Mucosa of descending colon (tissue), 3 donors: ENCODE measurements around the gene ATRX. TPM values are rescaled to one million over a fixed set of nuclear protein-coding genes. Genes with fewer than 3 reads are reported as not detected.

Source experiments
- ATAC-seq: fragments of 200-7000 bp; cut with Tn5 transposase; one replicate; pipeline ENCODE4 v1.9.1; 2020; ENCODE audit warnings: mild to moderate bottlenecking, moderate library complexity
- DNase-seq, 3 donors: peaks; one replicate each; pipeline ENCODE4 v3.0.0-alpha.2; 2020
- H3K36me3 ChIP-seq: fragments of 200-600 bp; one replicate; pipeline ENCODE4 v1.8.0; 2021; ENCODE audit warnings: low read depth, mild to moderate bottlenecking
- H3K4me1 ChIP-seq: fragments of 200-600 bp; one replicate; pipeline ENCODE4 v1.8.0; 2021; ENCODE audit warnings: low read depth, mild to moderate bottlenecking
- H3K4me3 ChIP-seq: fragments of 200-600 bp; one replicate; pipeline ENCODE4 v1.8.0; 2021; ENCODE audit warnings: mild to moderate bottlenecking
- H3K9me3 ChIP-seq: fragments of 200-600 bp; one replicate; pipeline ENCODE4 v1.8.0; 2021; ENCODE audit warnings: mild to moderate bottlenecking
- intact Hi-C, 2 donors: fragments of 100-400 bp; cut with DNase I in 1 of 2; cut with micrococcal nuclease in 1 of 2; formaldehyde crosslinking; loops; one replicate each; pipeline versions ENCODE4 v1.11.0 to v1.11.1; 2022; cut with DNase I, micrococcal nuclease
- total RNA-seq, 3 donors: library from RNA; stranded (reverse); fragmentation: NEBNext Ultra II Directional in 2 of 3; extraction: Animal tissue kit (Norgen Biotek cat#: 25700) in 2 of 3; gene quantifications; one replicate each; pipeline versions ENCODE4 v1.2.1 to v1.2.4, GENCODE V29; 2021 to 2023
- TF ChIP-seq, protein P1 (sequence below): fragments of 200-600 bp; IDR thresholded peaks from one replicate; pipeline ENCODE4 v1.8.0; 2022; ENCODE audit warnings: antibody characterized with exemption, mild to moderate bottlenecking
- donor health status: DM: no; HTN: no; CAD: no; lungs with moderate emphysema.
- donor health status: DM: no; HTN: no; CAD: no.
- donor health status: DM: no; HTN: yes; CAD: no.

ATRX gene
- total RNA-seq, 3 donors from 2014 or later: 47.9 to 108 (median 64.1) TPM

DNA sequence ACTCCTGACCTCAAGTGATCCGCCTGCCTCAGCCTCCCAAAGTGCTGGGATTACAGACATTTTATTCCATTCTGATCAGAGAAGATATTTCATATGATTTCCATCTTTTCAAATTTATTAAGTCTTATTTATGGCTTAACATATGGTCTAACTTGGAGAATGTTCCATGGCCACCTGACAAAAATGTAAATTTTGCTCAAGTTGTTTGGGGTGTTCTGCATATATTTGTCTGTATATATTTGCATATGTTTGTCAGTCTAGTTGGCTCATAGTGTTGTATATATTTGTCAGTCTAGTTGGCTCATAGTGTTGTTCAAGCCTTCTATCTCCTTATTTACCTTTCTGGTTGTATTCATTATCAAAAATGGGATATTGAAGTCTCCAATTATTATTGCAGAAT lies 16.2 kb upstream of the ATRX start:
- no peaks in the 10 kb centered on the region for H3K36me3 ChIP-seq
- DNase-seq (no peak), ATAC-seq (no peak)
- TF ChIP-seq, protein P1, sequence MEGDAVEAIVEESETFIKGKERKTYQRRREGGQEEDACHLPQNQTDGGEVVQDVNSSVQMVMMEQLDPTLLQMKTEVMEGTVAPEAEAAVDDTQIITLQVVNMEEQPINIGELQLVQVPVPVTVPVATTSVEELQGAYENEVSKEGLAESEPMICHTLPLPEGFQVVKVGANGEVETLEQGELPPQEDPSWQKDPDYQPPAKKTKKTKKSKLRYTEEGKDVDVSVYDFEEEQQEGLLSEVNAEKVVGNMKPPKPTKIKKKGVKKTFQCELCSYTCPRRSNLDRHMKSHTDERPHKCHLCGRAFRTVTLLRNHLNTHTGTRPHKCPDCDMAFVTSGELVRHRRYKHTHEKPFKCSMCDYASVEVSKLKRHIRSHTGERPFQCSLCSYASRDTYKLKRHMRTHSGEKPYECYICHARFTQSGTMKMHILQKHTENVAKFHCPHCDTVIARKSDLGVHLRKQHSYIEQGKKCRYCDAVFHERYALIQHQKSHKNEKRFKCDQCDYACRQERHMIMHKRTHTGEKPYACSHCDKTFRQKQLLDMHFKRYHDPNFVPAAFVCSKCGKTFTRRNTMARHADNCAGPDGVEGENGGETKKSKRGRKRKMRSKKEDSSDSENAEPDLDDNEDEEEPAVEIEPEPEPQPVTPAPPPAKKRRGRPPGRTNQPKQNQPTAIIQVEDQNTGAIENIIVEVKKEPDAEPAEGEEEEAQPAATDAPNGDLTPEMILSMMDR: no peak
- intact Hi-C loops: no loop called here
- no peaks in the 10 kb centered on the region for H3K9me3 ChIP-seq
- no peak overlapping the region for H3K4me3 ChIP-seq
- no peaks in the 10 kb centered on the region for H3K4me1 ChIP-seq

DNA sequence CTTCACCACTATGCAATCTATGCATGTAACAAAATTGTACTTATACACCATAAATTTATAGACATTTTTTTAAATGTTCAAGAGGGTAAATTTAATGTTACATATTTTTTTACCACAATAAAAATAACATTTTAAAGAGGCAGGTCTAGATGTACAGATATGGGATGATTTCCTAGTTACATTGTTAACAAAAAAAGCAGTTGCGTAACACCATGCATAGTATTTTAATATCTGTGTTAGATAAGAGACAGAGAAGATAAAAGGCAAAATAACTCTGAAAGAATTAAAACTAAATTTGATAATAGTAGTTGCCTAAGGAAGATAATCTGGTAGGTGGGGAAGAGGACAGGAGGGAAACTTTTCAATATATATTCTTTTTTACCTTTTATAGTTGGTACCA lies 9.1 kb upstream of the ATRX start:
- Histone ChIP-seq H3K4me3 (no peak overlapping the region), H3K36me3 (no peaks in the 10 kb centered on the region), H3K4me1 (no peaks in the 10 kb centered on the region), H3K9me3 (no peaks in the 10 kb centered on the region)
- intact Hi-C loops: no loop called here
- ATAC-seq (no peak), DNase-seq (no peak)
- TF ChIP-seq, protein P1: no peak

DNA sequence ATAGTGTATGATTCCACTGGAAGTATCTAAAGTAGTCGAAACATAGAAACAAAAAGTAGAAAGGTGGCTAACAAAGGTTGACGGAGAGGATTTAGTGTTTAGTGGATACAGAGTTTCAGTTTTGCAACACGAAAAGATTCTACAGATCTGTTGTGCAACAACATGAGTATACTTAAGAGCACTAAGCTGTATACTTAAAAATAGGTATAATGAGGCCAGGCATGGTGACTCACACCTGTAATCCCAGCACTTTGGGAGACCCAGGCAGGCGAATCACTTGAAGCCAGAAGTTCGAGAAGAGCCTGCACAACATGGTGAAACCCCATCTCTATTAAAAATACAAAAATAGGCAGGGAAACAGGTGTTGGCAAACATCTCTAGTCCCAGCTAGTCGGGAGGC lies 7.9 kb upstream of the ATRX start:
- TF ChIP-seq, protein P1: no peak
- Histone ChIP-seq H3K4me3 (no peak overlapping the region), H3K9me3 (no peaks in the 10 kb centered on the region), H3K36me3 (no peaks in the 10 kb centered on the region), H3K4me1 (no peaks in the 10 kb centered on the region)
- no peak for ATAC-seq
- no peak for DNase-seq
- intact Hi-C loops: no loop called here

DNA sequence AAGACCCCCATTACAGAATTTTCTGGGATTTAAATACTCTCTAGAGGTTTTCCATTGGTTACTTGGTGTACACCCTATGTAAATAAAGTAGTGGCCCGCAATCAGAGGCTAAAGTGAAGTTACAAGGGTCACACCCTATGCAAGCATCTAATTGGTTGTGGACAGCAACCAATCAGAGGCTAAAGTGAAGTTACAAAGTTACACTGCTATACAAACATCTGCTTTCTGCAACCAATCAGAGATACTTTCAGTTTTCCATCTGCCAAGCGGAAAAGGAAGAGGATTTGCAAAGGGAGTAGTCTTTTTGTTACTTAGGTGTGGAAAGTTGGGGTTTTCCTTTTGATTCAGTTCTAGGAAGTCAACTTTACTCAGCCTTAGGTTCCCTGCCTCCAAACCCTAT lies 2.0 kb upstream of the ATRX start:
- TF ChIP-seq, protein P1: no peak
- DNase-seq (peak in 1 of 3 donors; percentile 50), ATAC-seq (peak; percentile 78)
- intact Hi-C loops: no loop called here
- Histone ChIP-seq H3K9me3 (no peaks in the 10 kb centered on the region), H3K4me3 (no peak overlapping the region), H3K36me3 (no peaks in the 10 kb centered on the region), H3K4me1 (no peaks in the 10 kb centered on the region)

DNA sequence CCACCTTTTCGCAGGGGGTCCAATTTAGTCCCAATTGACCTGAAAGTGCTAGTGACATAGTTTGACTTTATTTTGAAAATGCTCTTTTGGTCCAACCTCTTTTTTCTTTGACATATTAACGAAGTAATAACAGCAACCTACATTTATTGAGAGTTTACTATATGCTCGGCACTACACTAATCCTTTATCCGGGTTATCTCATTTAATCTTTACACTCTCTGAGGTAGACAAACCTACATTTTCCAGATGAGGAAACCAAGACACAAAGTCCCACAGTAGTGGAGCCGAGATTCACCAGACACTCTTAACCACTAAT lies 307 bp upstream of the ATRX start:
- intact Hi-C loops: no loop called here
- H3K4me1 ChIP-seq: no peaks in the 10 kb centered on the region
- ATAC-seq: no peak
- H3K36me3 ChIP-seq: no peaks in the 10 kb centered on the region
- DNase-seq: no peak
- TF ChIP-seq, protein P1: no peak
- no peak overlapping the region for H3K4me3 ChIP-seq
- H3K9me3 ChIP-seq: no peaks in the 10 kb centered on the region

DNA sequence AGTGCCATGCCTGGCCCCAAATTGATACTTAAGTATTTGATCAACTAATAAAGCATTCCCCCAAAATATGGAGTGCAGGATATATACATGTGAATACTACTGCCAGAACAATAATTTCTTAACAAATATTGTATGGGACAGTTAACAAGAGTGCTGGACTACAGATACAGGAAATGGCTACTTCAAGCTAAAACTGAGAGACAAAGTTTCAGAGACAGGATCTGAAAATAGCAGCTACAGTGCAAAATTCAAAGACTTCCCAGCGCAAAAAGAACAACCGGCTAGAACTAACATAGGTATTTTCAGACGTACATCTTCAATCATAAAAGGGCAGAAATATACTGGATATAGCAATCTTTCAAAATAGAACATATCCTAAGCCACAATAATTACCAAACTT lies 6.3 kb downstream of the ATRX start:
- H3K9me3 ChIP-seq: no peaks in the 10 kb centered on the region
- H3K36me3 ChIP-seq: no peaks in the 10 kb centered on the region
- no peaks in the 10 kb centered on the region for H3K4me1 ChIP-seq
- DNase-seq (no peak), ATAC-seq (no peak)
- H3K4me3 ChIP-seq: no peak overlapping the region
- intact Hi-C loops: no loop called here
- TF ChIP-seq, protein P1: no peak
